ENCODE data around the gene EDRF1. TPM values are rescaled to one million over a fixed set of nuclear protein-coding genes. Genes with fewer than 3 reads are reported as not detected.

Gene EDRF1
- total and polyA plus RNA-seq, 2 of the 8 experiments (the other 6 are each of a cell fraction or from before 2014, with no cell fraction given), result 19.9 to 37.8 TPM

GRCh38 chr10:125692601-125693523, 26.6 kb upstream of the EDRF1 start (continued):
- no peak for TF ChIP-seq BACH1 (IDR thresholded peaks at IDR 0.05; ENCODE audit: low read length)
- TF ChIP-seq CHD1 (IDR thresholded peaks at IDR 0.05; ENCODE audit: low read depth, low read length), result no peak
- TF ChIP-seq GTF2F1 (IDR thresholded peaks at IDR 0.05; ENCODE audit: borderline replicate concordance, low read depth, low read length), result no peak
- no peak for TF ChIP-seq EP300 (IDR thresholded peaks at IDR 0.05; ENCODE audit: borderline replicate concordance in 1 of 2, low read depth in 2 of 2, low read length in 2 of 2)
- TF ChIP-seq, protein P1, sequence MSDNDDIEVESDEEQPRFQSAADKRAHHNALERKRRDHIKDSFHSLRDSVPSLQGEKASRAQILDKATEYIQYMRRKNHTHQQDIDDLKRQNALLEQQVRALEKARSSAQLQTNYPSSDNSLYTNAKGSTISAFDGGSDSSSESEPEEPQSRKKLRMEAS (IDR thresholded peaks at IDR 0.05), result no peak
- no peak for TF ChIP-seq MAFK (IDR thresholded peaks at IDR 0.05; ENCODE audit: low read depth, low read length)
- TF ChIP-seq SP2 (IDR thresholded peaks at IDR 0.05; ENCODE audit: low read length), result no peak
- no peak for TF ChIP-seq ATF2 (IDR thresholded peaks at IDR 0.05; ENCODE audit: low read length)
